ENCODE data around the gene GLTPD2. TPM values are rescaled to one million over a fixed set of nuclear protein-coding genes. Genes with fewer than 3 reads are reported as not detected.

Gene GLTPD2
- total RNA-seq, 1 experiment from 2014 or later, result not detected

- POLR2A ChIA-PET (ENCODE audit: low non-redundant PET), result no interaction called here
- no TSS peak for BruUV-seq (replicated peaks)
- no peaks in the 10 kb centered on the region for H3K36me3 ChIP-seq (ENCODE audit: insufficient read depth, low read length, poor library complexity, severe bottlenecking)
- CTCF ChIA-PET, result no interaction called here
- no peaks in the 10 kb centered on the region for H3K9me3 ChIP-seq (ENCODE audit: low read depth, low read length, poor library complexity, severe bottlenecking)
- H3K27me3 ChIP-seq (replicated peaks; ENCODE audit: insufficient read depth, low read depth, low read length, poor library complexity), result no peaks in the 10 kb centered on the region
- no peak for TF ChIP-seq CTCF (conservative IDR thresholded peaks at IDR 0.05; ENCODE audit: low read depth, low read length)
- TF ChIP-seq EZH2 (IDR thresholded peaks at IDR 0.05; ENCODE audit: borderline replicate concordance, low read depth, low read length, poor library complexity, severe bottlenecking), result no peak
- H3K27ac ChIP-seq (ENCODE audit: low read depth, low read length, poor library complexity, severe bottlenecking), result no peak within 1 kb of the TSS
- no peak within 1 kb of the TSS for H3K4me3 ChIP-seq (ENCODE audit: low read depth, low read length, poor library complexity, severe bottlenecking)
- intact Hi-C loops (cut with micrococcal nuclease; ENCODE audit: unreplicated experiment), result no loop called here
- DNase-seq (ENCODE audit: low spot score), result no peak
- H3K4me1 ChIP-seq (ENCODE audit: insufficient read depth, low read length, poor library complexity, severe bottlenecking), result no peaks in the 10 kb centered on the region
Observed at GRCh38 chr17:4771519-4772234, 17.1 kb upstream of the GLTPD2 start, which contains the start of gene TM4SF5. Gene TM4SF5, plus strand, starts transcription at chr17:4771886. Its CDS starts 37 bp downstream, at chr17:4771923.

GRCh38 chr17:4772235-4772613 lies 16.5 kb upstream of the GLTPD2 start:
- Histone ChIP-seq H3K27me3 (replicated peaks; ENCODE audit: insufficient read depth, low read depth, low read length, poor library complexity) (no peaks in the 10 kb centered on the region), H3K27ac (ENCODE audit: low read depth, low read length, poor library complexity, severe bottlenecking) (no peak overlapping the region), H3K9me3 (ENCODE audit: low read depth, low read length, poor library complexity, severe bottlenecking) (no peaks in the 10 kb centered on the region), H3K4me3 (ENCODE audit: low read depth, low read length, poor library complexity, severe bottlenecking) (no peak overlapping the region), H3K4me1 (ENCODE audit: insufficient read depth, low read length, poor library complexity, severe bottlenecking) (no peaks in the 10 kb centered on the region), H3K36me3 (ENCODE audit: insufficient read depth, low read length, poor library complexity, severe bottlenecking) (no peaks in the 10 kb centered on the region)
- BruUV-seq (replicated peaks), result no TSS peak
- ChIA-PET POLR2A (ENCODE audit: low non-redundant PET) (no interaction called here), CTCF (no interaction called here)
- intact Hi-C loops (cut with micrococcal nuclease; ENCODE audit: unreplicated experiment), result no loop called here
- DNase-seq (ENCODE audit: low spot score), result no peak
- no peak for TF ChIP-seq EZH2 (IDR thresholded peaks at IDR 0.05; ENCODE audit: borderline replicate concordance, low read depth, low read length, poor library complexity, severe bottlenecking)
- no peak for TF ChIP-seq CTCF (conservative IDR thresholded peaks at IDR 0.05; ENCODE audit: low read depth, low read length)

- POLR2A ChIA-PET (ENCODE audit: low non-redundant PET), result no interaction called here
- Histone ChIP-seq H3K4me1 (ENCODE audit: insufficient read depth, low read length, poor library complexity, severe bottlenecking) (no peaks in the 10 kb centered on the region), H3K4me3 (ENCODE audit: low read depth, low read length, poor library complexity, severe bottlenecking) (no peak overlapping the region), H3K9me3 (ENCODE audit: low read depth, low read length, poor library complexity, severe bottlenecking) (no peaks in the 10 kb centered on the region), H3K27ac (ENCODE audit: low read depth, low read length, poor library complexity, severe bottlenecking) (no peak overlapping the region), H3K27me3 (replicated peaks; ENCODE audit: insufficient read depth, low read depth, low read length, poor library complexity) (no peaks in the 10 kb centered on the region), H3K36me3 (ENCODE audit: insufficient read depth, low read length, poor library complexity, severe bottlenecking) (no peaks in the 10 kb centered on the region)
- DNase-seq (ENCODE audit: low spot score), result no peak
- intact Hi-C loops (cut with micrococcal nuclease; ENCODE audit: unreplicated experiment), result no loop called here
- no TSS peak for BruUV-seq (replicated peaks)
- TF ChIP-seq EZH2 (IDR thresholded peaks at IDR 0.05; ENCODE audit: borderline replicate concordance, low read depth, low read length, poor library complexity, severe bottlenecking) (no peak), CTCF (conservative IDR thresholded peaks at IDR 0.05; ENCODE audit: low read depth, low read length) (no peak)
- CTCF ChIA-PET, result no interaction called here
Observed at GRCh38 chr17:4777969-4778760, 10.6 kb upstream of the GLTPD2 start.

All from A673 (cell line).